Nephron (organoid): Measurements from ENCODE around the gene SUMF1.

Experiments used
- H3K27ac Mint-ChIP-seq, 3 experiments: 2 replicates each; pipeline ENCODE4 v1.8.0; 2020; ENCODE audit warnings: mixed read lengths in 3 of 3, mild to moderate bottlenecking in 2 of 3, moderate library complexity in 1 of 3
- H3K27me3 Mint-ChIP-seq: 2 replicates; pipeline ENCODE4 v1.8.0; 2021; ENCODE audit warnings: low read depth, mild to moderate bottlenecking, moderate library complexity, mixed read lengths
- H3K36me3 Mint-ChIP-seq: 2 replicates; pipeline ENCODE4 v1.8.0; 2020; ENCODE audit warnings: low read depth, mixed read lengths
- H3K4me1 Mint-ChIP-seq: 2 replicates; pipeline ENCODE4 v1.8.0; 2020; ENCODE audit warnings: mixed read lengths
- H3K4me3 Mint-ChIP-seq, 3 experiments: 2 replicates each; pipeline ENCODE4 v1.8.0; 2020; ENCODE audit warnings: mild to moderate bottlenecking in 3 of 3, mixed read lengths in 3 of 3, moderate library complexity in 2 of 3
- H3K9me3 Mint-ChIP-seq: 2 replicates; pipeline ENCODE4 v1.8.0; 2020; ENCODE audit warnings: mixed read lengths
- TF ChIP-seq, protein P1 (sequence below), 3 experiments: fragments of 200-600 bp; sonication (generic); IDR thresholded peaks; one replicate each; pipeline ENCODE4 v1.5.0; 2021; ENCODE audit warnings: antibody characterized with exemption in 3 of 3; ENCODE audit not compliant: unreplicated experiment in 3 of 3

Gene SUMF1

DNA sequence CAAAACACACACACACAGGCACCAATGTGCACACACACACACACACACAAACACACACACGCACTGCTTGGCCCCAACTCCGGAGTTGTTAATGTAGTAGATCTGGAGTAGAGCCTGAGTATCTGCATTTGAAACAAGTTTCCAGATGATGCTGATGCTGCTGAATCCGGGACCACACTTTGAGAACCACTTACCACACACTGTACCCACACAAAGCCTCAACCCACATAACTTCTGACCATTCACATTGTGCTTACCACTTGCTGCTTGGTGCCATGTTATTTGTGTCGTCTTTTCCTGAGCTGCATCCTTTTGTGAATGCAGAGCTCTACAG lies 127.0 kb downstream of the SUMF1 start:
- H3K9me3 Mint-ChIP-seq: peaks cover 12% of the 10 kb centered on the region
- peaks cover 10% of the 10 kb centered on the region for H3K4me1 Mint-ChIP-seq
- no peaks in the 10 kb centered on the region for H3K27me3 Mint-ChIP-seq
- H3K4me3 Mint-ChIP-seq: no peak overlapping the region
- H3K36me3 Mint-ChIP-seq: peaks cover 12% of the 10 kb centered on the region
- TF ChIP-seq, protein P1, sequence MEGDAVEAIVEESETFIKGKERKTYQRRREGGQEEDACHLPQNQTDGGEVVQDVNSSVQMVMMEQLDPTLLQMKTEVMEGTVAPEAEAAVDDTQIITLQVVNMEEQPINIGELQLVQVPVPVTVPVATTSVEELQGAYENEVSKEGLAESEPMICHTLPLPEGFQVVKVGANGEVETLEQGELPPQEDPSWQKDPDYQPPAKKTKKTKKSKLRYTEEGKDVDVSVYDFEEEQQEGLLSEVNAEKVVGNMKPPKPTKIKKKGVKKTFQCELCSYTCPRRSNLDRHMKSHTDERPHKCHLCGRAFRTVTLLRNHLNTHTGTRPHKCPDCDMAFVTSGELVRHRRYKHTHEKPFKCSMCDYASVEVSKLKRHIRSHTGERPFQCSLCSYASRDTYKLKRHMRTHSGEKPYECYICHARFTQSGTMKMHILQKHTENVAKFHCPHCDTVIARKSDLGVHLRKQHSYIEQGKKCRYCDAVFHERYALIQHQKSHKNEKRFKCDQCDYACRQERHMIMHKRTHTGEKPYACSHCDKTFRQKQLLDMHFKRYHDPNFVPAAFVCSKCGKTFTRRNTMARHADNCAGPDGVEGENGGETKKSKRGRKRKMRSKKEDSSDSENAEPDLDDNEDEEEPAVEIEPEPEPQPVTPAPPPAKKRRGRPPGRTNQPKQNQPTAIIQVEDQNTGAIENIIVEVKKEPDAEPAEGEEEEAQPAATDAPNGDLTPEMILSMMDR (IDR thresholded peaks at IDR 0.05; ENCODE audit: unreplicated experiment in 3 of 3): no peak
- H3K27ac Mint-ChIP-seq: peak overlapping the region; percentile 75 to 91 (median 89)

DNA sequence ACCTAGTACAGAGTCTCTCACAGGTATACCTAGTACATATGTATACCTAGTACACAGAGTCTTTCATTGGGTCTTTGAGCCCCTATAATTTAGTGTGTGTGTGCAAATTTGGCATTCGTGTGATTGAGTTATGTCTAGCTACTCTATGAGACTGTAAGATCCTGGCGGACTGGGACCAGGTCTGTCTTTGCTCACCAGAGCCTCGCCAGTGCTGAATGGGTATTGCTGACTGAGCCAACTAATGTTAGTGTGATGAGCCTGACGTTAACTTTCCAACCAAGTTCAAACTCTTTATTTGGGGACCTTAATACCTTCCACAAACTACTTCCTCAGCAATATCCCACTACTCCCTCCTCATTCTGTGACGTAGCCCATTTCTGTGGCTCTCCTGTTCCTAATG lies 128.3 kb downstream of the SUMF1 start:
- Mint-ChIP-seq H3K36me3 (peaks cover 3% of the 10 kb centered on the region), H3K27me3 (no peaks in the 10 kb centered on the region), H3K4me3 (no peak overlapping the region), H3K9me3 (peaks cover 5% of the 10 kb centered on the region), H3K4me1 (peaks cover 10% of the 10 kb centered on the region), H3K27ac (no peak overlapping the region)
- TF ChIP-seq, protein P1 (IDR thresholded peaks at IDR 0.05; ENCODE audit: unreplicated experiment in 3 of 3): no peak

DNA sequence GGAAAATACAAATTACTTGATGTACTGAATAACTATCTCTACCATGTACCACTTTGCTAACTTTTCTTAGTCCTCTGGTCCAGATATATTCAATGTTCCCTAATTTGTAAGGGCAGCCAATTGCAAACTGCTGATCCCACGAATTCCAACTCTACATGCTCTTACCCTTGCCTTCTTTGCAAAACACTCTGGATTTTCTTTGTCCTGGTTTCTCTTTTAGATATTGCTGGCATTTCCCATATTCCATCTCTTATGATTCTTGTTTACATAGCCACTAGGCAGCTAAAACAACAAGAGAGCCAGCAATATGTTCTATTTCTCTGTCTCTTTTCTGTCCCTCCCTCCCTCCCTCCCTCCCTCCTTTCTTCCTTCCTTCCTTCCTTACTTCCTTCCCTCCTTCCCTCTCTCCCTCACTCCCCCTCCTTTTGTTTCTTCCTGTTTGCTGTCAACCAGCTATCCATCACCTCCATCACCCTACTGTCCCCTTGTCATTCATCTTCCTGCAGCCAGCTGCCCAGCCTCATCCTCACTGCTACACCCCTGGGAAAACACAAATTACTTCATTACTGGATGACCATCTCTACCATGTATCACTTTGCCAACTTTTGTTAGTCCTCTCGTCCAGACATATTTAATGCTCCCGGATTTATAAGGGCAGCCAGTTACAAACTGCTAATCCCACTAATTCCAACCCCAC lies 130.1 kb downstream of the SUMF1 start:
- no peak overlapping the region for H3K4me3 Mint-ChIP-seq
- H3K27ac Mint-ChIP-seq: peak overlapping the region in 2 of 3 experiments; percentile 21 to 78
- peaks cover 10% of the 10 kb centered on the region for H3K4me1 Mint-ChIP-seq
- no peaks in the 10 kb centered on the region for H3K27me3 Mint-ChIP-seq
- TF ChIP-seq, protein P1 (IDR thresholded peaks at IDR 0.05; ENCODE audit: unreplicated experiment in 3 of 3): no peak
- peaks cover 3% of the 10 kb centered on the region for H3K36me3 Mint-ChIP-seq
- peaks cover 7% of the 10 kb centered on the region for H3K9me3 Mint-ChIP-seq

DNA sequence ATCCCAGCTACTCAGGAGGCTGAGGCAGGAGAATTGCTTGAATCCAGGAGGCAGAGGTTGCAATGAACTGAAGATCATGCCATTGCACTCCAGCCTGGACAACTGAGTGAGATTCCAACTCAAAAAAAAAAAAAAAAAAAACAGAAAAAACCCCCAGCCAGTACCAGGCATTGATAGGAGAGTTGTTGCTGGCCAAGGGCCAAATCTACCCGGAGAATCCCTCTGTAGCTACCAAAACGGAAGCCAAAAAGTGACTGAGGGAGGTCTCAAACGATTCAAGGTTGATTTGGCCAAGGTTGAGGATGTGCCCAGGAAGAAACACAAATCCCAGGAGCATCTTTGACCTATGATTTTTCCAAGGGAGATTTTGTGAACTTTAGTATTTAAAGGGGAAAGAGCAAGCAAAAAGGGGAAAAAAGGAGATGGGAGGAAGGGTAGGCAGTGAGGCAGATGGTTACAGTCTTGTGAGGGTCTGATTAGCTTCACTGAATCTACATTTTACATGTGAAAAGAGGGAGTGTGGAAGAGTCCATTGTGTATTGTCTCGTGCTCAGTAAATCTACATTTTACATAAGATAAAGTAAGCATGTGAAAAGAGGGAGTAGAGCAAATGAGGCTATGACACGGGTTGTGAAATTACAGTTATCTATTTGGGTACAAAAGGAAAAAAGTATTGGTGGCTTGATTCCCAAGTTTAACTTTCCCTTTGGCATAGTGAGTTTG lies 131.1 kb downstream of the SUMF1 start:
- Mint-ChIP-seq H3K36me3 (peaks cover 3% of the 10 kb centered on the region), H3K4me3 (no peak overlapping the region), H3K27ac (peak overlapping the region in 1 of 3 experiments; percentile 78), H3K4me1 (peaks cover 9% of the 10 kb centered on the region), H3K27me3 (no peaks in the 10 kb centered on the region), H3K9me3 (peaks cover 7% of the 10 kb centered on the region)
- TF ChIP-seq, protein P1 (IDR thresholded peaks at IDR 0.05; ENCODE audit: unreplicated experiment in 3 of 3): no peak

DNA sequence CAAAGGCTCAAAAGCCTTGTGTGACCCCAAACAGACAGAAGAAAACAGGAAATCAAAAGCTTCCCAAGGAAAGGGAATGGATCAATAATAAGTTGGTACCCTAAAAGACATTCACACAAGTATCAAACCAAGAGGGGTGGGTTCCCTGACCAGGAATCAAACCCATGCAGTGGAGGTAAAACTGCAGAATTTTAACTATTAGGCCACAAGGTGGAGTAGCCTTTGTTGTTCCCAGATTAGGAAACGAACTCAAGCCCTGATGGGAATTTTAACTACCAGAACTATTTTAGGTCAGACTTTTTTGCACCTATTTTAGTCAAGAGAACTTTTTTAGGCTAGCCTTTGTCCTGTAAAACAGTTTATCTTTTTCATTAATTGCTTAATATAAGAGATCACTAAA lies 132.5 kb downstream of the SUMF1 start:
- Mint-ChIP-seq H3K27me3 (no peaks in the 10 kb centered on the region), H3K27ac (no peak overlapping the region), H3K4me1 (no peaks in the 10 kb centered on the region), H3K9me3 (peaks cover 9% of the 10 kb centered on the region), H3K4me3 (no peak overlapping the region), H3K36me3 (peaks cover 8% of the 10 kb centered on the region)
- TF ChIP-seq, protein P1 (IDR thresholded peaks at IDR 0.05; ENCODE audit: unreplicated experiment in 3 of 3): no peak
